ENCODE data around the gene KCNJ6.

DNA sequence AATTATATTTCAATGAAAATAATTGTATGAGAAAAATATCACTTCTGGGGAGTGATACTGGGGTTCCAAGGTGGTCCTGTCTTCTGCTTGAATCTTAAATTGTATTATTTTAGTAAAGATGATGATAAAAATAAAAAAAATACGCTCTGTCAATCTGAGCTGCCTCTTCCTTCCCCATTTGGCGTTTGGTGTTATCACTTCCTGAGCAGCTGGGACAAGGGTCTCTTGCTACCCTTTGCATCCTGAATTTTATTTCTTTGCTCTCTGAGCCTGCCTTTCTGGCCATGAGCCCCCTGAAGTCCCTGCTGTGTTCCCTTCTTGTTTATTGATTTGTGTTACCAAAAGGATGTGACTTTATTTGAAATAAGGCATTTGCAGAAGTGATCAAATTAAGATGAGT lies 111.0 kb downstream of the KCNJ6 start:
- TF ChIP-seq, protein P1, sequence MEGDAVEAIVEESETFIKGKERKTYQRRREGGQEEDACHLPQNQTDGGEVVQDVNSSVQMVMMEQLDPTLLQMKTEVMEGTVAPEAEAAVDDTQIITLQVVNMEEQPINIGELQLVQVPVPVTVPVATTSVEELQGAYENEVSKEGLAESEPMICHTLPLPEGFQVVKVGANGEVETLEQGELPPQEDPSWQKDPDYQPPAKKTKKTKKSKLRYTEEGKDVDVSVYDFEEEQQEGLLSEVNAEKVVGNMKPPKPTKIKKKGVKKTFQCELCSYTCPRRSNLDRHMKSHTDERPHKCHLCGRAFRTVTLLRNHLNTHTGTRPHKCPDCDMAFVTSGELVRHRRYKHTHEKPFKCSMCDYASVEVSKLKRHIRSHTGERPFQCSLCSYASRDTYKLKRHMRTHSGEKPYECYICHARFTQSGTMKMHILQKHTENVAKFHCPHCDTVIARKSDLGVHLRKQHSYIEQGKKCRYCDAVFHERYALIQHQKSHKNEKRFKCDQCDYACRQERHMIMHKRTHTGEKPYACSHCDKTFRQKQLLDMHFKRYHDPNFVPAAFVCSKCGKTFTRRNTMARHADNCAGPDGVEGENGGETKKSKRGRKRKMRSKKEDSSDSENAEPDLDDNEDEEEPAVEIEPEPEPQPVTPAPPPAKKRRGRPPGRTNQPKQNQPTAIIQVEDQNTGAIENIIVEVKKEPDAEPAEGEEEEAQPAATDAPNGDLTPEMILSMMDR (IDR thresholded peaks at IDR 0.05): no peak
- no peak for TF ChIP-seq POLR2A (IDR thresholded peaks at IDR 0.05)
